ENCODE results near the gene CDH23.

DNA sequence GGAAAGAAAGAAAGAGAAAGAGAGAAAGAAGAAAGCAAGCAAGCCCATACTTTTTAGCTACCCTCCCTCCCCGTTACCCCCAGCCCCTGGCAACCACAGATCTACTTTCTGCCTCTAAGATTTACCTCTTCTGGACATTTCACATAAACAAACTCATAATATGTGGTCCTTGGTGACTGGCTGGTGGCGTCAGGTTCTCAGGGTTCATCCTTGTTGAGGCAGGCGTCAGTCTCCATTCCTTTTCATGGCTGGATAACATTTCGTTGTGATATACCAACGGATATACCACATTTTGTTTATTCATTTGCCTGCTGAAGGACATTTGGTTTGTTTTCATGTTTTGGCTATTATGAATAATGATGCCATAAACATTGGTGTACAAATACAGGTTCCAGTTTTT is 30.5 kb downstream of the CDH23 start:
- TF ChIP-seq ZNF274 (IDR thresholded peaks at IDR 0.05; ENCODE audit: low read depth, low read length) (no peak), SUZ12 (IDR thresholded peaks at IDR 0.05; ENCODE audit: extremely low read depth, insufficient read depth, insufficient read length) (no peak), YY1 (IDR thresholded peaks at IDR 0.05; ENCODE audit: insufficient read depth, insufficient read length) (no peak)

Data from NT2/D1 (cell line).